KMS-11 (cell line): ENCODE measurements around the gene RSBN1.
"Not testable (repeated sequence)": the region's sequence is repeated elsewhere in the genome, so short reads cannot be mapped to it uniquely, and the experiment has no call there.

ENCODE experiments used
- H2AFZ ChIP-seq: fragments of 200-600 bp; sonication (generic); 2 replicates; pipeline ENCODE4 v1.6.1; 2016; ENCODE audit warnings: antibody characterized with exemption, mixed run types, low read depth
- H3K27ac ChIP-seq: fragments of 200-600 bp; sonication (generic); 2 replicates; pipeline ENCODE4 v1.6.1; 2016; ENCODE audit warnings: mild to moderate bottlenecking, mixed run types
- H3K27me3 ChIP-seq: fragments of 200-600 bp; sonication (generic); 2 replicates; pipeline ENCODE4 v1.6.1; 2017; ENCODE audit warnings: mild to moderate bottlenecking, low read depth, mixed run types, moderate library complexity; ENCODE audit not compliant: insufficient read depth
- H3K36me3 ChIP-seq: fragments of 200-600 bp; sonication (generic); 2 replicates; pipeline ENCODE4 v1.6.1; 2017; ENCODE audit warnings: mild to moderate bottlenecking, mixed run types; ENCODE audit not compliant: insufficient read depth
- H3K4me1 ChIP-seq: fragments of 200-600 bp; sonication (generic); 2 replicates; pipeline ENCODE4 v1.6.1; 2016; ENCODE audit warnings: mild to moderate bottlenecking, low read depth, mixed run types; ENCODE audit not compliant: poor library complexity, severe bottlenecking
- H3K4me2 ChIP-seq: fragments of 200-600 bp; sonication (generic); 2 replicates; pipeline ENCODE4 v1.7.0; 2016; ENCODE audit warnings: mild to moderate bottlenecking, mixed run types
- H3K4me3 ChIP-seq: fragments of 200-600 bp; sonication (generic); IDR thresholded peaks from 2 replicates; pipeline ENCODE4 v1.6.1; 2017; ENCODE audit warnings: low read depth, low read length, mixed read lengths; ENCODE audit not compliant: insufficient read depth
- H3K79me2 ChIP-seq: fragments of 200-600 bp; sonication (generic); 2 replicates; pipeline ENCODE4 v1.6.1; 2016; ENCODE audit warnings: low read depth, mixed run types; ENCODE audit not compliant: insufficient read depth
- H3K9ac ChIP-seq: fragments of 200-600 bp; sonication (generic); 2 replicates; pipeline ENCODE4 v1.6.1; 2016; ENCODE audit warnings: mild to moderate bottlenecking, mixed run types
- H4K20me1 ChIP-seq: fragments of 200-600 bp; sonication (generic); 2 replicates; pipeline ENCODE4 v1.6.1; 2016; ENCODE audit warnings: mild to moderate bottlenecking, mixed run types; ENCODE audit not compliant: insufficient read depth
- CTCF ChIP-seq: fragments of 200-600 bp; sonication (generic); conservative IDR thresholded peaks from 2 replicates; pipeline ENCODE4 v1.6.1; 2017; ENCODE audit warnings: low read depth, mild to moderate bottlenecking, antibody characterized with exemption, low read length, moderate library complexity, mixed read lengths

The RSBN1 gene

GRCh38 chr1:113760102-113761080, 51.9 kb downstream of the RSBN1 start:
- Histone ChIP-seq H2AFZ (peak overlapping the region; percentile 83; the same call in 1 of the 2 replicates), H3K9ac (peak overlapping the region; percentile 88; the same call in 1 of the 2 replicates), H3K4me3 (no peak overlapping the region), H3K4me2 (peak overlapping the region; percentile 78), H3K36me3 (no peaks in the 10 kb centered on the region), H3K79me2 (peaks cover 13% of the 10 kb centered on the region; the same call in 1 of the 2 replicates), H4K20me1 (no peaks in the 10 kb centered on the region), H3K27me3 (no peaks in the 10 kb centered on the region), H3K4me1 (peaks cover 44% of the 10 kb centered on the region), H3K27ac (peak overlapping the region; percentile 87)
- no peak for TF ChIP-seq CTCF

- H3K27ac ChIP-seq, result peak within 1 kb of the TSS; percentile 87
- H3K4me3 ChIP-seq, result peak within 1 kb of the TSS; percentile 53
- peaks cover 36% of the 10 kb centered on the region for H3K4me1 ChIP-seq
- TF ChIP-seq CTCF, result no peak
- H3K79me2 ChIP-seq, result peaks cover 15% of the 10 kb centered on the region; the same call in 1 of the 2 replicates
- H3K36me3 ChIP-seq, result no peaks in the 10 kb centered on the region
- H3K9ac ChIP-seq, result peak within 1 kb of the TSS; percentile 88
- no peaks in the 10 kb centered on the region for H3K27me3 ChIP-seq
- no peaks in the 10 kb centered on the region for H4K20me1 ChIP-seq
- H3K4me2 ChIP-seq, result peak within 1 kb of the TSS; percentile 96
- H2AFZ ChIP-seq, result peak within 1 kb of the TSS; percentile 83
Measured at GRCh38 chr1:113759333-113760101, 52.8 kb downstream of the RSBN1 start, which contains the start of gene PHTF1. PHTF1 (minus strand) TSS chr1:113759486; CDS start chr1:113758703, 783 bp downstream.

- peak overlapping the region; percentile 83 for H2AFZ ChIP-seq
- no peaks in the 10 kb centered on the region for H3K36me3 ChIP-seq
- H3K9ac ChIP-seq, result peak overlapping the region; percentile 88
- H3K4me1 ChIP-seq, result peaks cover 28% of the 10 kb centered on the region
- H3K4me3 ChIP-seq, result no peak overlapping the region
- peaks cover 15% of the 10 kb centered on the region; the same call in 1 of the 2 replicates for H3K79me2 ChIP-seq
- TF ChIP-seq CTCF, result no peak
- H3K4me2 ChIP-seq, result peak overlapping the region; percentile 96
- H4K20me1 ChIP-seq, result no peaks in the 10 kb centered on the region
- H3K27me3 ChIP-seq, result no peaks in the 10 kb centered on the region
- peak overlapping the region; percentile 87 for H3K27ac ChIP-seq
Measured at GRCh38 chr1:113758631-113759332, 53.5 kb downstream of the RSBN1 start.

- H3K79me2 ChIP-seq, result peaks cover 19% of the 10 kb centered on the region; the same call in 1 of the 2 replicates
- no peak overlapping the region for H3K9ac ChIP-seq
- H2AFZ ChIP-seq, result no peak overlapping the region
- H3K27ac ChIP-seq, result no peak overlapping the region
- H3K4me1 ChIP-seq, result peaks cover 20% of the 10 kb centered on the region
- no peak overlapping the region for H3K4me3 ChIP-seq
- TF ChIP-seq CTCF, result no peak
- peak overlapping the region; percentile 96; the same call in 1 of the 2 replicates for H3K4me2 ChIP-seq
- H3K36me3 ChIP-seq, result no peaks in the 10 kb centered on the region
- H3K27me3 ChIP-seq, result no peaks in the 10 kb centered on the region
- no peaks in the 10 kb centered on the region for H4K20me1 ChIP-seq
Measured at GRCh38 chr1:113756461-113756860, 55.8 kb downstream of the RSBN1 start.

- not testable (repeated sequence) for H4K20me1 ChIP-seq, H3K36me3 ChIP-seq, H3K27me3 ChIP-seq, H3K4me2 ChIP-seq, H3K9ac ChIP-seq, H3K4me3 ChIP-seq, H3K27ac ChIP-seq, H2AFZ ChIP-seq
- Histone ChIP-seq H3K79me2 (peaks cover 19% of the 10 kb centered on the region; the same call in 1 of the 2 replicates), H3K4me1 (peaks cover 14% of the 10 kb centered on the region)
Measured at GRCh38 chr1:113753333-113753732, 58.9 kb downstream of the RSBN1 start.
